ENCODE results near the gene PNLDC1.

DNA sequence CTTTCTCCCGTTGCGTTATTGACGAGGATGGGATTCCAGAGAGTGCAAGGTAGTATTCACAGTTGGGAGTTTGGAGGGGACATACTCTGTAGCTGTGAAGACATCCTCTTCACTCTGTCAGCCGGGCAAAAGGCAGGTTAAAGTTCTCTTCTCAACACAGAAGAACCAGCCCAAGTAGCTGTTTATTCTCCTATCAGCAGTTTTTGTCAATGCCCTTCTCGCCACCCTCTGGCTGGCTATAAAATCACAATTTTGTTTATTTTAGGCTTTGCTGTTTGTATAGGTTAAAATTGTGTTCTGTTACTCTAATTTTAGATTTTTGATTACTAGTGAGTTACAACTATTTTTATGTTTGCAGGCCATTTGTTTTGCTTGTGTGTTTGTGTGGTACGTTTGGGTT, 52.8 kb downstream of the PNLDC1 start:
- TF ChIP-seq, protein P1, sequence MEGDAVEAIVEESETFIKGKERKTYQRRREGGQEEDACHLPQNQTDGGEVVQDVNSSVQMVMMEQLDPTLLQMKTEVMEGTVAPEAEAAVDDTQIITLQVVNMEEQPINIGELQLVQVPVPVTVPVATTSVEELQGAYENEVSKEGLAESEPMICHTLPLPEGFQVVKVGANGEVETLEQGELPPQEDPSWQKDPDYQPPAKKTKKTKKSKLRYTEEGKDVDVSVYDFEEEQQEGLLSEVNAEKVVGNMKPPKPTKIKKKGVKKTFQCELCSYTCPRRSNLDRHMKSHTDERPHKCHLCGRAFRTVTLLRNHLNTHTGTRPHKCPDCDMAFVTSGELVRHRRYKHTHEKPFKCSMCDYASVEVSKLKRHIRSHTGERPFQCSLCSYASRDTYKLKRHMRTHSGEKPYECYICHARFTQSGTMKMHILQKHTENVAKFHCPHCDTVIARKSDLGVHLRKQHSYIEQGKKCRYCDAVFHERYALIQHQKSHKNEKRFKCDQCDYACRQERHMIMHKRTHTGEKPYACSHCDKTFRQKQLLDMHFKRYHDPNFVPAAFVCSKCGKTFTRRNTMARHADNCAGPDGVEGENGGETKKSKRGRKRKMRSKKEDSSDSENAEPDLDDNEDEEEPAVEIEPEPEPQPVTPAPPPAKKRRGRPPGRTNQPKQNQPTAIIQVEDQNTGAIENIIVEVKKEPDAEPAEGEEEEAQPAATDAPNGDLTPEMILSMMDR (IDR thresholded peaks at IDR 0.05; ENCODE audit: insufficient read depth, low read depth, low read length), result no peak
- TF ChIP-seq EZH2 (IDR thresholded peaks at IDR 0.05; ENCODE audit: insufficient read depth, low read length), result no peak
